GM23338 (cell line): ENCODE measurements around the gene RRAS2. TPM values are rescaled to one million over a fixed set of nuclear protein-coding genes. Genes with fewer than 3 reads are reported as not detected.
A peak's percentile ranks its signal among the peaks of the same experiment; 100 is the strongest.

Source experiments
- ATAC-seq: fragments of 200-7000 bp; cut with Tn5 transposase; 3 replicates; pipeline ENCODE4 v1.9.1; 2020
- DNase-seq: peaks from one replicate; pipeline ENCODE4 v3.0.0-alpha.2; 2015; ENCODE audit warnings: low spot score
- H2AFZ ChIP-seq: fragments of 200-600 bp; sonication (generic); 2 replicates; pipeline ENCODE4 v1.8.0; 2016; ENCODE audit warnings: antibody characterized with exemption, mild to moderate bottlenecking, moderate library complexity
- H3F3A ChIP-seq: fragments of 200-600 bp; sonication (generic); replicated peaks from 2 replicates; pipeline ENCODE4 v1.8.0; 2017; ENCODE audit warnings: antibody characterized with exemption, mixed run types, low read depth
- H3K27ac ChIP-seq: fragments of 200-600 bp; sonication (generic); 2 replicates; pipeline ENCODE4 v1.6.1; 2016; ENCODE audit warnings: low read depth
- H3K27me3 ChIP-seq: fragments of 200-600 bp; sonication (generic); 2 replicates; pipeline ENCODE4 v1.8.0; 2016; ENCODE audit warnings: mild to moderate bottlenecking, mixed run types, moderate library complexity; ENCODE audit not compliant: insufficient read depth
- H3K36me3 ChIP-seq: fragments of 200-600 bp; sonication (generic); 2 replicates; pipeline ENCODE4 v1.8.0; 2016; ENCODE audit warnings: mild to moderate bottlenecking; ENCODE audit not compliant: insufficient read depth
- H3K4me1 ChIP-seq: fragments of 200-600 bp; sonication (generic); 2 replicates; pipeline ENCODE4 v1.8.0; 2016; ENCODE audit warnings: mild to moderate bottlenecking, moderate library complexity; ENCODE audit not compliant: insufficient read depth
- H3K4me2 ChIP-seq: fragments of 200-600 bp; sonication (generic); 2 replicates; pipeline ENCODE4 v1.7.1; 2017; ENCODE audit warnings: mixed run types
- H3K4me3 ChIP-seq: fragments of 200-600 bp; sonication (generic); 2 replicates; pipeline ENCODE4 v1.6.1; 2016; ENCODE audit warnings: mixed run types
- H3K79me2 ChIP-seq: fragments of 200-600 bp; sonication (generic); replicated peaks from 2 replicates; pipeline ENCODE4 v1.8.0; 2017; ENCODE audit warnings: mild to moderate bottlenecking; ENCODE audit not compliant: insufficient read depth
- H3K9me2 ChIP-seq: fragments of 200-600 bp; sonication (generic); 2 replicates; pipeline ENCODE4 v1.8.0; 2017; ENCODE audit not compliant: insufficient read depth
- H4K20me1 ChIP-seq: fragments of 200-600 bp; sonication (generic); replicated peaks from 2 replicates; pipeline ENCODE4 v1.8.0; 2017; ENCODE audit warnings: mild to moderate bottlenecking; ENCODE audit not compliant: insufficient read depth
- H3K27ac Mint-ChIP-seq: 2 replicates; pipeline ENCODE4 v1.8.0; 2020; ENCODE audit warnings: inconsistent platforms, mild to moderate bottlenecking, moderate library complexity, mixed read lengths
- H3K27me3 Mint-ChIP-seq: 3 replicates; pipeline ENCODE4 v1.8.0; 2022; ENCODE audit warnings: low read depth, mild to moderate bottlenecking, moderate library complexity, mixed read lengths, inconsistent platforms; ENCODE audit not compliant: insufficient read depth, poor library complexity
- H3K36me3 Mint-ChIP-seq: 3 replicates; pipeline ENCODE4 v1.8.0; 2021; ENCODE audit warnings: low read depth, mild to moderate bottlenecking, inconsistent platforms, moderate library complexity, mixed read lengths
- H3K4me1 Mint-ChIP-seq: 3 replicates; pipeline ENCODE4 v1.8.0; 2020; ENCODE audit warnings: mild to moderate bottlenecking, inconsistent platforms, mixed read lengths
- H3K4me3 Mint-ChIP-seq: 3 replicates; pipeline ENCODE4 v1.8.0; 2021; ENCODE audit warnings: moderate library complexity, mild to moderate bottlenecking, inconsistent platforms, mixed read lengths
- H3K9me3 Mint-ChIP-seq: 3 replicates; pipeline ENCODE4 v1.8.0; 2020; ENCODE audit warnings: moderate library complexity, mild to moderate bottlenecking, inconsistent platforms, mixed read lengths
- CREB1 ChIP-seq: fragments of 250-450 bp; sonication (Bioruptor Pico); IDR thresholded peaks from 2 replicates; pipeline ENCODE4 v1.5.0; 2020; ENCODE audit warnings: low read depth, mild to moderate bottlenecking, moderate library complexity
- EZH2phosphoT487 ChIP-seq: fragments of 200-600 bp; sonication (generic); IDR thresholded peaks from one replicate; pipeline ENCODE4 v1.8.1; 2018; ENCODE audit warnings: antibody characterized with exemption; ENCODE audit not compliant: unreplicated experiment
- POLR2AphosphoS5 ChIP-seq: IDR thresholded peaks from 2 replicates; pipeline ENCODE4 v1.6.1; 2016; ENCODE audit warnings: antibody characterized with exemption, low read depth
- STAT1 ChIP-seq: IDR thresholded peaks from one replicate; pipeline ENCODE4 v1.6.1; 2016; ENCODE audit warnings: antibody characterized with exemption; ENCODE audit not compliant: unreplicated experiment
- ZNF114 ChIP-seq: fragments of 250-450 bp; sonication (Bioruptor Pico); IDR thresholded peaks from 2 replicates; pipeline ENCODE4 v1.5.0; 2020; ENCODE audit warnings: mild to moderate bottlenecking, moderate library complexity
- ZNF331 ChIP-seq: fragments of 250-450 bp; sonication (Bioruptor Pico); IDR thresholded peaks from 2 replicates; pipeline ENCODE4 v1.5.0; 2020; ENCODE audit warnings: low read depth, mild to moderate bottlenecking, moderate library complexity
- ZNF462 ChIP-seq: fragments of 250-450 bp; sonication (Bioruptor Pico); IDR thresholded peaks from 2 replicates; pipeline ENCODE4 v1.5.0; 2020; ENCODE audit warnings: mild to moderate bottlenecking, moderate library complexity
- polyA plus RNA-seq: library from polyadenylated mRNA; unstranded; fragments of >200 nt; fragmentation: Nextera tagmentation; extraction: Ambion mirVana; gene quantifications from 2 replicates; pipeline ENCODE4 v1.2.1, GENCODE V29; 2016
- total RNA-seq: library from RNA; depleted of rRNA; stranded (reverse); fragments of >200 nt; shearing (Covaris generic); gene quantifications from 2 replicates; pipeline ENCODE4 v1.2.3, GENCODE V29; 2014
- TF ChIP-seq, protein P1 (sequence below), 2 experiments: fragments of 200-600 bp in 1 of 2; sonication (generic) in 1 of 2; conservative IDR thresholded peaks; 2 replicates each; pipeline versions ENCODE4 v1.5.1 to v1.6.1; 2016 to 2017; ENCODE audit warnings: antibody characterized with exemption in 2 of 2, low read depth in 2 of 2, mild to moderate bottlenecking in 2 of 2, moderate library complexity in 1 of 2

RRAS2 gene
- total and polyA plus RNA-seq, 2 experiments from 2014 or later: 196 to 293 TPM

GRCh38 chr11:14330881-14331280, 28.1 kb downstream of the RRAS2 start (continued):
- TF ChIP-seq ZNF462 (no peak), EZH2phosphoT487 (no peak)

- H3K4me1 Mint-ChIP-seq: peaks cover 62% of the 10 kb centered on the region
- peak overlapping the region; percentile 4; the same call in 1 of the 2 replicates for H3K4me2 ChIP-seq
- peaks cover 83% of the 10 kb centered on the region for H3K4me1 ChIP-seq
- peak overlapping the region; percentile 66; the same call in 1 of the 2 replicates for H3K27ac Mint-ChIP-seq
- no peak overlapping the region; the same call in 2 of the 3 replicates for H3K4me3 Mint-ChIP-seq
- H2AFZ ChIP-seq: no peak overlapping the region
- peak overlapping the region; percentile 47 for H3K27ac ChIP-seq
- H4K20me1 ChIP-seq: peaks cover 13% of the 10 kb centered on the region
- no peaks in the 10 kb centered on the region for H3K9me3 Mint-ChIP-seq
- no peaks in the 10 kb centered on the region for H3K9me2 ChIP-seq
- peaks cover 99% of the 10 kb centered on the region for H3K79me2 ChIP-seq
- peaks cover 2% of the 10 kb centered on the region for H3K27me3 Mint-ChIP-seq
- no peaks in the 10 kb centered on the region for H3K27me3 ChIP-seq
- peaks cover 5% of the 10 kb centered on the region; the same call in 2 of the 3 replicates for H3K36me3 Mint-ChIP-seq
- H3K36me3 ChIP-seq: no peaks in the 10 kb centered on the region
- DNase-seq (no peak), ATAC-seq (peak; percentile 44)
- TF ChIP-seq ZNF114 (CRISPR knock-in tag) (no peak), STAT1 (no peak), ZNF462 (no peak), POLR2AphosphoS5 (no peak), CREB1 (CRISPR knock-in tag) (no peak), ZNF331 (CRISPR knock-in tag) (no peak)
- TF ChIP-seq, protein P1, sequence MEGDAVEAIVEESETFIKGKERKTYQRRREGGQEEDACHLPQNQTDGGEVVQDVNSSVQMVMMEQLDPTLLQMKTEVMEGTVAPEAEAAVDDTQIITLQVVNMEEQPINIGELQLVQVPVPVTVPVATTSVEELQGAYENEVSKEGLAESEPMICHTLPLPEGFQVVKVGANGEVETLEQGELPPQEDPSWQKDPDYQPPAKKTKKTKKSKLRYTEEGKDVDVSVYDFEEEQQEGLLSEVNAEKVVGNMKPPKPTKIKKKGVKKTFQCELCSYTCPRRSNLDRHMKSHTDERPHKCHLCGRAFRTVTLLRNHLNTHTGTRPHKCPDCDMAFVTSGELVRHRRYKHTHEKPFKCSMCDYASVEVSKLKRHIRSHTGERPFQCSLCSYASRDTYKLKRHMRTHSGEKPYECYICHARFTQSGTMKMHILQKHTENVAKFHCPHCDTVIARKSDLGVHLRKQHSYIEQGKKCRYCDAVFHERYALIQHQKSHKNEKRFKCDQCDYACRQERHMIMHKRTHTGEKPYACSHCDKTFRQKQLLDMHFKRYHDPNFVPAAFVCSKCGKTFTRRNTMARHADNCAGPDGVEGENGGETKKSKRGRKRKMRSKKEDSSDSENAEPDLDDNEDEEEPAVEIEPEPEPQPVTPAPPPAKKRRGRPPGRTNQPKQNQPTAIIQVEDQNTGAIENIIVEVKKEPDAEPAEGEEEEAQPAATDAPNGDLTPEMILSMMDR (conservative IDR thresholded peaks at IDR 0.05; ENCODE audit: low read depth in 2 of 2): no peak
- no peaks in the 10 kb centered on the region for H3F3A ChIP-seq
- H3K4me3 ChIP-seq: no peak overlapping the region
These were observed 29.3 kb downstream of the RRAS2 start for GRCh38 chr11:14329702-14330101.
